HTERT RPE-1 (cell line): ENCODE results near the gene SMARCC2.
"Not testable (repeated sequence)": the region's sequence is repeated elsewhere in the genome, so short reads cannot be mapped to it uniquely, and the experiment has no call there.

Source experiments
- in situ Hi-C: fragments of 300-500 bp; cut with MboI; formaldehyde crosslinking; loops from 4 replicates; pipeline ENCODE4 v1.14.3; 2020; ENCODE audit warnings: low sequenced_read_pairs

SMARCC2 gene

GRCh38 chr12:56212361-56212760, 23.1 kb upstream of the SMARCC2 start:
- in situ Hi-C loops = no loop called here

GRCh38 chr12:56208006-56208405, 18.7 kb upstream of the SMARCC2 start:
- in situ Hi-C loops = no loop called here

GRCh38 chr12:56206452-56207166, 17.3 kb upstream of the SMARCC2 start:
- in situ Hi-C loops = no loop called here

GRCh38 chr12:56205445-56205844, 16.2 kb upstream of the SMARCC2 start:
- in situ Hi-C loops = no loop called here

- in situ Hi-C loops = no loop called here
Observed at GRCh38 chr12:56204275-56204674, 15.0 kb upstream of the SMARCC2 start.

GRCh38 chr12:56202838-56203237, 13.6 kb upstream of the SMARCC2 start:
- in situ Hi-C loops = no loop called here

GRCh38 chr12:56202366-56202765, 13.1 kb upstream of the SMARCC2 start:
- in situ Hi-C loops = no loop called here

GRCh38 chr12:56198836-56199235, 9.6 kb upstream of the SMARCC2 start:
- in situ Hi-C loops = no loop called here

GRCh38 chr12:56197921-56198635, 8.8 kb upstream of the SMARCC2 start:
- in situ Hi-C loops = no loop called here

GRCh38 chr12:56196818-56197550, 7.7 kb upstream of the SMARCC2 start:
- in situ Hi-C loops = not testable (repeated sequence)

- in situ Hi-C loops = no loop called here
Observed at GRCh38 chr12:56193025-56193578, 3.8 kb upstream of the SMARCC2 start.

- in situ Hi-C loops = no loop called here
Observed at GRCh38 chr12:56192582-56192981, 3.3 kb upstream of the SMARCC2 start.

GRCh38 chr12:56190695-56191155, 1.4 kb upstream of the SMARCC2 start:
- in situ Hi-C loops = no loop called here

GRCh38 chr12:56189918-56190694, 823 bp upstream of the SMARCC2 start:
- in situ Hi-C loops = no loop called here

GRCh38 chr12:56188778-56189098, 545 bp downstream of the SMARCC2 start:
- in situ Hi-C loops = no loop called here

GRCh38 chr12:56188131-56188777, 1.0 kb downstream of the SMARCC2 start:
- in situ Hi-C loops = no loop called here

- in situ Hi-C loops = no loop called here
Observed at GRCh38 chr12:56186957-56187356, 2.3 kb downstream of the SMARCC2 start.

GRCh38 chr12:56178347-56178746, 10.9 kb downstream of the SMARCC2 start:
- in situ Hi-C loops = no loop called here

GRCh38 chr12:56172839-56173238, 16.4 kb downstream of the SMARCC2 start:
- in situ Hi-C loops = no loop called here

GRCh38 chr12:56169229-56169759, 20.0 kb downstream of the SMARCC2 start:
- in situ Hi-C loops = no loop called here
